MM.1S (cell line): ENCODE data around the gene TTC17.

Experiments
- DNase-seq: peaks from one replicate; pipeline ENCODE4 v3.0.0-alpha.2; 2015
- H2AFZ ChIP-seq: fragments of 300-600 bp; sonication (generic); 2 replicates; pipeline ENCODE4 v1.6.0; 2016; ENCODE audit warnings: antibody characterized with exemption, low read length
- H3F3A ChIP-seq: fragments of 300-600 bp; sonication (generic); 2 replicates; pipeline ENCODE4 v1.6.1; 2016; ENCODE audit warnings: mild to moderate bottlenecking, antibody characterized with exemption, low read length, moderate library complexity, mixed read lengths; ENCODE audit not compliant: insufficient read depth
- H3K27ac ChIP-seq: fragments of 300-600 bp; sonication (generic); 2 replicates; pipeline ENCODE4 v1.5.1; 2016; ENCODE audit warnings: mild to moderate bottlenecking, low read length
- H3K27me3 ChIP-seq: fragments of 300-600 bp; sonication (generic); replicated peaks from 2 replicates; pipeline ENCODE4 v1.6.0; 2016; ENCODE audit warnings: low read length; ENCODE audit not compliant: insufficient read depth
- H3K36me3 ChIP-seq: fragments of 300-600 bp; sonication (generic); replicated peaks from 2 replicates; pipeline ENCODE4 v1.6.1; 2016; ENCODE audit warnings: mild to moderate bottlenecking, low read length, mixed read lengths; ENCODE audit not compliant: insufficient read depth
- H3K4me1 ChIP-seq: fragments of 300-600 bp; sonication (generic); 2 replicates; pipeline ENCODE4 v1.6.1; 2016; ENCODE audit warnings: low read length, mixed read lengths
- H3K4me2 ChIP-seq: fragments of 300-600 bp; sonication (generic); 2 replicates; pipeline ENCODE4 v1.6.0; 2016; ENCODE audit warnings: low read depth, low read length
- H3K4me3 ChIP-seq: fragments of 300-600 bp; sonication (generic); 2 replicates; pipeline ENCODE4 v1.5.1; 2016; ENCODE audit warnings: low read length, mixed read lengths
- H3K79me2 ChIP-seq: fragments of 300-600 bp; sonication (generic); 2 replicates; pipeline ENCODE4 v1.6.1; 2016; ENCODE audit warnings: mixed run types, low read length, mixed read lengths
- H3K9ac ChIP-seq: fragments of 300-600 bp; sonication (generic); 2 replicates; pipeline ENCODE4 v1.6.1; 2016; ENCODE audit warnings: low read length, mixed read lengths
- H3K9me2 ChIP-seq: fragments of 300-600 bp; sonication (generic); replicated peaks from 2 replicates; pipeline ENCODE4 v1.6.1; 2016; ENCODE audit warnings: mild to moderate bottlenecking, low read length, mixed read lengths; ENCODE audit not compliant: insufficient read depth
- H3K9me3 ChIP-seq: fragments of 300-600 bp; sonication (generic); replicated peaks from 2 replicates; pipeline ENCODE4 v1.6.1; 2016; ENCODE audit warnings: mild to moderate bottlenecking, low read length, mixed read lengths; ENCODE audit not compliant: insufficient read depth
- H4K20me1 ChIP-seq: fragments of 300-600 bp; sonication (generic); 2 replicates; pipeline ENCODE4 v1.6.1; 2016; ENCODE audit warnings: mild to moderate bottlenecking, low read length, moderate library complexity, mixed read lengths; ENCODE audit not compliant: insufficient read depth
- EZH2 ChIP-seq: fragments of 300-600 bp; sonication (generic); optimal IDR thresholded peaks from 2 replicates; pipeline ENCODE3; 2017; ENCODE audit warnings: low read depth, mild to moderate bottlenecking, antibody characterized with exemption, low read length, mixed read lengths
- EZH2phosphoT487 ChIP-seq: fragments of 300-600 bp; sonication (generic); IDR thresholded peaks from 2 replicates; pipeline ENCODE4 v1.6.1; 2018; ENCODE audit warnings: antibody characterized with exemption, low read length
- TF ChIP-seq, protein P1 (sequence below): fragments of 300-600 bp; sonication (generic); IDR thresholded peaks from 2 replicates; pipeline ENCODE4 v1.5.1; 2016; ENCODE audit warnings: antibody characterized with exemption, low read length, mixed read lengths

The TTC17 gene

GRCh38 chr11:43458486-43458885 is 99.8 kb downstream of the TTC17 start:
- Histone ChIP-seq H3K4me3 (no peak overlapping the region), H3K27ac (no peak overlapping the region), H2AFZ (no peak overlapping the region), H3K4me2 (no peak overlapping the region), H3K9me2 (no peaks in the 10 kb centered on the region), H3K9ac (no peak overlapping the region), H3K4me1 (no peaks in the 10 kb centered on the region), H3K79me2 (no peaks in the 10 kb centered on the region), H3K27me3 (no peaks in the 10 kb centered on the region), H3F3A (no peaks in the 10 kb centered on the region), H3K9me3 (no peaks in the 10 kb centered on the region), H3K36me3 (peaks cover 7% of the 10 kb centered on the region), H4K20me1 (no peaks in the 10 kb centered on the region)
- TF ChIP-seq EZH2 (no peak), EZH2phosphoT487 (no peak)
- TF ChIP-seq, protein P1, sequence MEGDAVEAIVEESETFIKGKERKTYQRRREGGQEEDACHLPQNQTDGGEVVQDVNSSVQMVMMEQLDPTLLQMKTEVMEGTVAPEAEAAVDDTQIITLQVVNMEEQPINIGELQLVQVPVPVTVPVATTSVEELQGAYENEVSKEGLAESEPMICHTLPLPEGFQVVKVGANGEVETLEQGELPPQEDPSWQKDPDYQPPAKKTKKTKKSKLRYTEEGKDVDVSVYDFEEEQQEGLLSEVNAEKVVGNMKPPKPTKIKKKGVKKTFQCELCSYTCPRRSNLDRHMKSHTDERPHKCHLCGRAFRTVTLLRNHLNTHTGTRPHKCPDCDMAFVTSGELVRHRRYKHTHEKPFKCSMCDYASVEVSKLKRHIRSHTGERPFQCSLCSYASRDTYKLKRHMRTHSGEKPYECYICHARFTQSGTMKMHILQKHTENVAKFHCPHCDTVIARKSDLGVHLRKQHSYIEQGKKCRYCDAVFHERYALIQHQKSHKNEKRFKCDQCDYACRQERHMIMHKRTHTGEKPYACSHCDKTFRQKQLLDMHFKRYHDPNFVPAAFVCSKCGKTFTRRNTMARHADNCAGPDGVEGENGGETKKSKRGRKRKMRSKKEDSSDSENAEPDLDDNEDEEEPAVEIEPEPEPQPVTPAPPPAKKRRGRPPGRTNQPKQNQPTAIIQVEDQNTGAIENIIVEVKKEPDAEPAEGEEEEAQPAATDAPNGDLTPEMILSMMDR = no peak
- no peak for DNase-seq

- TF ChIP-seq EZH2phosphoT487 = no peak
- no peak for TF ChIP-seq EZH2
- TF ChIP-seq, protein P1 = no peak
- Histone ChIP-seq H3F3A (no peaks in the 10 kb centered on the region), H3K4me3 (no peak overlapping the region), H3K27me3 (no peaks in the 10 kb centered on the region), H2AFZ (no peak overlapping the region), H4K20me1 (no peaks in the 10 kb centered on the region), H3K9ac (no peak overlapping the region), H3K27ac (no peak overlapping the region), H3K9me2 (no peaks in the 10 kb centered on the region), H3K36me3 (peaks cover 7% of the 10 kb centered on the region), H3K4me2 (no peak overlapping the region), H3K79me2 (no peaks in the 10 kb centered on the region), H3K9me3 (no peaks in the 10 kb centered on the region), H3K4me1 (no peaks in the 10 kb centered on the region)
- DNase-seq = no peak
These were observed 100.5 kb downstream of the TTC17 start for GRCh38 chr11:43459246-43459645.

- Histone ChIP-seq H3K27me3 (no peaks in the 10 kb centered on the region), H3K4me3 (no peak overlapping the region), H3K9me3 (no peaks in the 10 kb centered on the region), H4K20me1 (no peaks in the 10 kb centered on the region), H3K4me1 (no peaks in the 10 kb centered on the region), H2AFZ (no peak overlapping the region), H3K27ac (no peak overlapping the region), H3K4me2 (no peak overlapping the region), H3K36me3 (peaks cover 7% of the 10 kb centered on the region), H3F3A (no peaks in the 10 kb centered on the region), H3K79me2 (no peaks in the 10 kb centered on the region), H3K9me2 (no peaks in the 10 kb centered on the region), H3K9ac (no peak overlapping the region)
- TF ChIP-seq, protein P1 = no peak
- TF ChIP-seq EZH2phosphoT487 (no peak), EZH2 (no peak)
- DNase-seq = no peak
These were observed 103.6 kb downstream of the TTC17 start for GRCh38 chr11:43462359-43462758.
